DND-41 (cell line): ENCODE measurements around the gene CASKIN2.
"Not testable (repeated sequence)": the region's sequence is repeated elsewhere in the genome, so short reads cannot be mapped to it uniquely, and the experiment has no call there.

ENCODE experiments used
- ATAC-seq: fragments of 200-7000 bp; cut with Tn5 transposase; 3 replicates; pipeline ENCODE4 v1.9.1; 2021; ENCODE audit warnings: low read depth; ENCODE audit not compliant: insufficient read depth
- DNase-seq: peaks from one replicate; pipeline ENCODE4 v3.0.0-alpha.2; 2020
- H2AFZ ChIP-seq: 2 replicates; pipeline ENCODE4 v1.6.0; 2012; ENCODE audit warnings: low read depth, low read length
- H3K27ac ChIP-seq: 2 replicates; pipeline ENCODE4 v1.5.1; 2012; ENCODE audit warnings: low read length, inconsistent platforms
- H3K27me3 ChIP-seq: fragments of 200-600 bp; sonication (generic); 2 replicates; pipeline ENCODE4 v1.6.0; 2012; ENCODE audit warnings: low read length, mild to moderate bottlenecking, inconsistent platforms; ENCODE audit not compliant: insufficient read depth, poor library complexity
- H3K36me3 ChIP-seq: 2 replicates; pipeline ENCODE4 v1.5.1; 2012; ENCODE audit warnings: low read length, inconsistent platforms; ENCODE audit not compliant: insufficient read depth
- H3K4me1 ChIP-seq: 2 replicates; pipeline ENCODE4 v1.5.1; 2012; ENCODE audit warnings: mild to moderate bottlenecking, low read length; ENCODE audit not compliant: insufficient read depth
- H3K4me2 ChIP-seq: 2 replicates; pipeline ENCODE4 v1.6.0; 2012; ENCODE audit warnings: mild to moderate bottlenecking, moderate library complexity, low read length, inconsistent platforms; ENCODE audit not compliant: insufficient read depth
- H3K4me3 ChIP-seq, 2 experiments: fragments of 200-600 bp in 1 of 2; shearing (Covaris generic) in 1 of 2; 2 replicates each; pipeline ENCODE4 v1.5.1; 2012 to 2016; ENCODE audit warnings: inconsistent platforms in 2 of 2, low read length in 2 of 2, mild to moderate bottlenecking in 2 of 2, low read depth in 1 of 2, moderate library complexity in 1 of 2
- H3K79me2 ChIP-seq: 2 replicates; pipeline ENCODE4 v1.6.0; 2012; ENCODE audit warnings: low read length, inconsistent platforms; ENCODE audit not compliant: insufficient read depth
- H3K9ac ChIP-seq: 2 replicates; pipeline ENCODE4 v1.6.0; 2012; ENCODE audit warnings: low read depth, mild to moderate bottlenecking, inconsistent platforms, low read length, moderate library complexity
- H3K9me3 ChIP-seq: 2 replicates; pipeline ENCODE4 v1.5.1; 2012; ENCODE audit warnings: low read length, moderate library complexity, mild to moderate bottlenecking, inconsistent platforms; ENCODE audit not compliant: insufficient read depth, severe bottlenecking
- H4K20me1 ChIP-seq: 2 replicates; pipeline ENCODE4 v1.6.0; 2012; ENCODE audit warnings: low read length; ENCODE audit not compliant: insufficient read depth
- EZH2 ChIP-seq: IDR thresholded peaks from 3 replicates; pipeline ENCODE4 v1.6.1; 2012; ENCODE audit warnings: borderline replicate concordance, low read depth, mild to moderate bottlenecking, moderate library complexity, low read length, inconsistent platforms; ENCODE audit not compliant: severe bottlenecking
- TF ChIP-seq, protein P1 (sequence below): IDR thresholded peaks from 2 replicates; pipeline ENCODE4 v1.5.1; 2012; ENCODE audit warnings: borderline replicate concordance, low read length, moderate library complexity, mild to moderate bottlenecking; ENCODE audit not compliant: poor library complexity, severe bottlenecking; ENCODE audit errors: extremely low read depth

The CASKIN2 gene

DNA sequence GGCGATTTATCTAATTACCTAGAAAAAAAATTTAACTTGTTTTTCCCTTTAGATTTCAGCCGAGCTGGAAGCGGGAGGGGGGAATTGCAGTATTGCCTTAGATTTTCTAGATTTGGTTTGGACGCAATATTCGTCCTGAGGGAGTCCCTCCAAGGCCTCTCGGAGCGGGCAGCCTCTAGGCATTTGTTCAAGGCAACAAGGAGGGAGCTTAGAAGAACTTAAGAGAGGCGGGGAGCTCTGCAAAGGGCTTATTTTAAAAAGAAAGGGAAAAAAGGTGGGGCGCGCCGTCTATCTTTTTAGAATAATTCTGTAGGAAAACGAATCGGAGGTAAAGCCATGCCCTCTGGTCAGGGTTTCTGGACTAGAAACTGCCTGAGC lies 59.3 kb downstream of the CASKIN2 start:
- Histone ChIP-seq H3K4me1 (peaks cover 30% of the 10 kb centered on the region), H3K9ac (peak overlapping the region; percentile 99), H3K27ac (peak overlapping the region; percentile 89), H3K4me2 (peak overlapping the region; percentile 94), H3K36me3 (no peaks in the 10 kb centered on the region; the same call in 1 of the 2 replicates), H3K9me3 (no peaks in the 10 kb centered on the region), H3K27me3 (no peaks in the 10 kb centered on the region), H2AFZ (peak overlapping the region; percentile 94), H4K20me1 (no peaks in the 10 kb centered on the region), H3K4me3 (peak overlapping the region; percentile 96 to 97), H3K79me2 (peaks cover 43% of the 10 kb centered on the region)
- ATAC-seq: peak; percentile 30
- TF ChIP-seq, protein P1, sequence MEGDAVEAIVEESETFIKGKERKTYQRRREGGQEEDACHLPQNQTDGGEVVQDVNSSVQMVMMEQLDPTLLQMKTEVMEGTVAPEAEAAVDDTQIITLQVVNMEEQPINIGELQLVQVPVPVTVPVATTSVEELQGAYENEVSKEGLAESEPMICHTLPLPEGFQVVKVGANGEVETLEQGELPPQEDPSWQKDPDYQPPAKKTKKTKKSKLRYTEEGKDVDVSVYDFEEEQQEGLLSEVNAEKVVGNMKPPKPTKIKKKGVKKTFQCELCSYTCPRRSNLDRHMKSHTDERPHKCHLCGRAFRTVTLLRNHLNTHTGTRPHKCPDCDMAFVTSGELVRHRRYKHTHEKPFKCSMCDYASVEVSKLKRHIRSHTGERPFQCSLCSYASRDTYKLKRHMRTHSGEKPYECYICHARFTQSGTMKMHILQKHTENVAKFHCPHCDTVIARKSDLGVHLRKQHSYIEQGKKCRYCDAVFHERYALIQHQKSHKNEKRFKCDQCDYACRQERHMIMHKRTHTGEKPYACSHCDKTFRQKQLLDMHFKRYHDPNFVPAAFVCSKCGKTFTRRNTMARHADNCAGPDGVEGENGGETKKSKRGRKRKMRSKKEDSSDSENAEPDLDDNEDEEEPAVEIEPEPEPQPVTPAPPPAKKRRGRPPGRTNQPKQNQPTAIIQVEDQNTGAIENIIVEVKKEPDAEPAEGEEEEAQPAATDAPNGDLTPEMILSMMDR: no peak
- TF ChIP-seq EZH2: no peak
- DNase-seq: no peak

DNA sequence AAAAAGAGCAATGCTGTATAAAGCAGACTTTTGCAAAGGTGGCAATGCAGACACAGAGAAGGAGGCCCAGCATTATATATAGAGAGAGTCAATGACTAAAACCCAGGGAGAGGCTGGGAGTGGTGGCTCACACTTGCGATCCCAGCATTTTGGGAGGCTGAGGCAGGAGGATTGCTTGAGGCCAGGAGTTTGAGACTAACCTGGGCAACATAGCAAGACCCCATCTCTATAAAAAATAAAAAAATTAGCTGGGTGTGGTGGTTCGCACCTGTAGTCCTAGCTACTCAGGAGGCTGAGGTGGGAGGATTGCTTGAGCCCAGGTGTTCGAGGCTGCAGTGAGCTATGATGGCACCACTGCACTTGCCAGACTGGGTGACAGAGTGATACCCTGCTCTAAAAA lies 60.7 kb downstream of the CASKIN2 start:
- not testable (repeated sequence) for H2AFZ ChIP-seq, DNase-seq, H4K20me1 ChIP-seq

DNA sequence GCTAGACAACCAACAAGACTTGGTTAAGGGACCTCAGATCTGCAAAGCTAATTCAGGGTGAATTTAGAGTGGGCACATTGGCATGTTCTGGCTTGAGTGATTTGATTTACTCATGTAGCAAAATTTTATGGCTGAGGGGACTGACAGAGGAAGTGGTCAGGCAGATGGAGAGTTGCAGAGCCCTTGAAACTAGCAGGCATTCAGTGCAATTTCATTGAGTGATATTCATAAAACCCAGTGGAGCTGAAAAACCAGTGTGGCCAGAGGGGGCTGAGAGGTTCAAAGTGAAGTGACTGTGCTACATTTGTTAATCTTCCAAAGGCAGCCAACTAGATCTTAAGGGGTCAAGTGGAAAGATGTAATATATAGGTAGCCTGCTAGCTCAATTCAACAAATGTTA lies 61.1 kb downstream of the CASKIN2 start:
- TF ChIP-seq, protein P1: no peak
- no peak for TF ChIP-seq EZH2
- no peak overlapping the region for H2AFZ ChIP-seq
- no peak for DNase-seq
- H3K4me1 ChIP-seq: peaks cover 26% of the 10 kb centered on the region
- no peaks in the 10 kb centered on the region for H3K27me3 ChIP-seq
- no peak overlapping the region for H3K4me3 ChIP-seq
- H4K20me1 ChIP-seq: no peaks in the 10 kb centered on the region
- no peaks in the 10 kb centered on the region for H3K9me3 ChIP-seq
- ATAC-seq: no peak
- H3K4me2 ChIP-seq: no peak overlapping the region
- no peaks in the 10 kb centered on the region; the same call in 1 of the 2 replicates for H3K36me3 ChIP-seq
- H3K27ac ChIP-seq: no peak overlapping the region
- H3K9ac ChIP-seq: no peak overlapping the region
- peaks cover 25% of the 10 kb centered on the region for H3K79me2 ChIP-seq

More for the DNA sequence above, 60.7 kb downstream of the CASKIN2 start:
- not testable (repeated sequence) for H3K27ac ChIP-seq, H3K9ac ChIP-seq, H3K9me3 ChIP-seq, H3K4me3 ChIP-seq, ATAC-seq, H3K36me3 ChIP-seq, H3K27me3 ChIP-seq, H3K4me2 ChIP-seq
- peaks cover 30% of the 10 kb centered on the region for H3K4me1 ChIP-seq
- peaks cover 30% of the 10 kb centered on the region for H3K79me2 ChIP-seq

DNA sequence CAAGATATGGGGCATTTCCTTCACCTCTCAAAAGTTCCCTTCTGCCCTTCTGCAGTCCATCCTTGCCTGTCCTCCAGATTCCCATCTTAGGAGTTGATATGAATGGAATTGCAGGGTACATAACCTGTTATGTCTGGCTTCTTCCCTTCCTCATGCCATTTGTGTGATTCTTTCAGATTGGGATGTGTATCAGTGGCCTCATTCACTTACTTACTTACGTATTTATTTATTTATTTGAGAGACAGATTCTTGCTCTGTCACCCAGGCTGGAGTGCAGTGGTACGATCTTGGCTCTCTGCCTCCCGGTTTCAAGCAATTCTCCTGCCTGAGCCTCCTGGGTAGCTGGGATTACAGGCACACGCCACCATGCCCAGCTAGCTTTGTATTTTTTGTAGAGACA lies 65.1 kb downstream of the CASKIN2 start:
- no peaks in the 10 kb centered on the region for H3K4me1 ChIP-seq
- H3K36me3 ChIP-seq: no peaks in the 10 kb centered on the region
- ATAC-seq (no peak), DNase-seq (no peak)
- H3K9ac ChIP-seq: no peak overlapping the region
- H4K20me1 ChIP-seq: no peaks in the 10 kb centered on the region
- H3K27ac ChIP-seq: no peak overlapping the region
- no peaks in the 10 kb centered on the region for H3K79me2 ChIP-seq
- H3K27me3 ChIP-seq: no peaks in the 10 kb centered on the region
- H2AFZ ChIP-seq: no peak overlapping the region
- H3K4me3 ChIP-seq: no peak overlapping the region
- TF ChIP-seq EZH2: no peak
- TF ChIP-seq, protein P1: no peak
- no peak overlapping the region for H3K4me2 ChIP-seq
- H3K9me3 ChIP-seq: no peaks in the 10 kb centered on the region
